Duodenal mucosa (tissue), 2 donors: ENCODE data around the gene NR4A3.

ENCODE experiments used
- H3K27ac ChIP-seq: one replicate; pipeline ENCODE4 v1.7.0; 2013; ENCODE audit warnings: low read depth, low read length
- H3K27me3 ChIP-seq, 2 donors: one replicate each; pipeline ENCODE4 v1.7.0; 2013; ENCODE audit warnings: low read length in 2 of 2, control low read depth in 1 of 2; ENCODE audit not compliant: insufficient read depth in 2 of 2, control insufficient read depth in 1 of 2
- H3K36me3 ChIP-seq, 2 donors: one replicate each; pipeline ENCODE4 v1.7.0; 2013; ENCODE audit warnings: low read length in 2 of 2, control low read depth in 1 of 2; ENCODE audit not compliant: insufficient read depth in 2 of 2, control insufficient read depth in 1 of 2
- H3K4me1 ChIP-seq, 2 donors: one replicate each; pipeline ENCODE4 v1.7.0; 2013; ENCODE audit warnings: low read length in 2 of 2, control low read depth in 1 of 2; ENCODE audit not compliant: insufficient read depth in 2 of 2, control insufficient read depth in 1 of 2
- H3K4me3 ChIP-seq, 2 donors: one replicate each; pipeline ENCODE4 v1.7.0; 2013; ENCODE audit warnings: low read length in 2 of 2, low read depth in 1 of 2
- H3K9ac ChIP-seq, 2 donors: one replicate each; pipeline ENCODE4 v1.7.0; 2013; ENCODE audit warnings: low read length in 2 of 2, low read depth in 1 of 2
- H3K9me3 ChIP-seq, 2 donors: one replicate each; pipeline ENCODE4 v1.7.0; 2013; ENCODE audit warnings: low read length in 2 of 2, control low read depth in 1 of 2; ENCODE audit not compliant: control insufficient read depth in 1 of 2

Gene NR4A3

GRCh38 chr9:99813739-99814138 is 7.9 kb upstream of the NR4A3 start:
- Histone ChIP-seq H3K27me3 (peaks cover 0 to 4% of the 10 kb centered on the region in 2 donors), H3K27ac (no peak overlapping the region), H3K9me3 (no peaks in the 10 kb centered on the region), H3K36me3 (no peaks in the 10 kb centered on the region), H3K9ac (no peak overlapping the region), H3K4me3 (no peak overlapping the region), H3K4me1 (peaks cover 0 to 4% of the 10 kb centered on the region in 2 donors)

GRCh38 chr9:99814359-99814758 is 7.3 kb upstream of the NR4A3 start:
- H3K27ac ChIP-seq = no peak overlapping the region
- no peaks in the 10 kb centered on the region for H3K36me3 ChIP-seq
- no peak overlapping the region for H3K4me3 ChIP-seq
- H3K9ac ChIP-seq = no peak overlapping the region
- H3K4me1 ChIP-seq = peaks cover 0 to 4% of the 10 kb centered on the region in 2 donors
- H3K9me3 ChIP-seq = no peaks in the 10 kb centered on the region
- peaks cover 0 to 4% of the 10 kb centered on the region in 2 donors for H3K27me3 ChIP-seq

GRCh38 chr9:99816392-99816791 is 5.3 kb upstream of the NR4A3 start:
- H3K27ac ChIP-seq = no peak overlapping the region
- no peaks in the 10 kb centered on the region for H3K36me3 ChIP-seq
- H3K9ac ChIP-seq = no peak overlapping the region
- peaks cover 0 to 4% of the 10 kb centered on the region in 2 donors for H3K27me3 ChIP-seq
- H3K4me3 ChIP-seq = no peak overlapping the region
- H3K9me3 ChIP-seq = no peaks in the 10 kb centered on the region
- peaks cover 4 to 12% of the 10 kb centered on the region in 2 donors for H3K4me1 ChIP-seq

- Histone ChIP-seq H3K27me3 (peaks cover 10 to 17% of the 10 kb centered on the region in 2 donors), H3K27ac (no peak overlapping the region), H3K4me3 (no peak overlapping the region), H3K36me3 (no peaks in the 10 kb centered on the region), H3K9ac (peak overlapping the region in 1 of 2 donors; percentile 60), H3K9me3 (no peaks in the 10 kb centered on the region), H3K4me1 (peaks cover 17 to 28% of the 10 kb centered on the region in 2 donors)
Observed at GRCh38 chr9:99818500-99818899, 3.2 kb upstream of the NR4A3 start.

GRCh38 chr9:99819123-99819855 is 2.4 kb upstream of the NR4A3 start:
- peaks cover 14 to 25% of the 10 kb centered on the region in 2 donors for H3K27me3 ChIP-seq
- H3K9me3 ChIP-seq = no peaks in the 10 kb centered on the region
- H3K9ac ChIP-seq = peak overlapping the region; percentile 59 to 60
- peaks cover 21 to 35% of the 10 kb centered on the region in 2 donors for H3K4me1 ChIP-seq
- peak overlapping the region; percentile 74 to 83 for H3K4me3 ChIP-seq
- H3K27ac ChIP-seq = peak overlapping the region; percentile 83
- H3K36me3 ChIP-seq = no peaks in the 10 kb centered on the region

GRCh38 chr9:99819856-99820684 is 1.6 kb upstream of the NR4A3 start:
- no peaks in the 10 kb centered on the region for H3K36me3 ChIP-seq
- peak overlapping the region; percentile 73 to 99 for H3K9ac ChIP-seq
- peak overlapping the region; percentile 83 to 89 for H3K4me3 ChIP-seq
- H3K4me1 ChIP-seq = peaks cover 28 to 43% of the 10 kb centered on the region in 2 donors
- H3K27ac ChIP-seq = peak overlapping the region; percentile 83
- no peaks in the 10 kb centered on the region for H3K9me3 ChIP-seq
- peaks cover 22 to 33% of the 10 kb centered on the region in 2 donors for H3K27me3 ChIP-seq

GRCh38 chr9:99820685-99821395 is 845 bp upstream of the NR4A3 start:
- peaks cover 30 to 41% of the 10 kb centered on the region in 2 donors for H3K27me3 ChIP-seq
- peak overlapping the region; percentile 80 to 89 for H3K4me3 ChIP-seq
- no peaks in the 10 kb centered on the region for H3K9me3 ChIP-seq
- peak overlapping the region; percentile 76 for H3K27ac ChIP-seq
- peaks cover 33 to 47% of the 10 kb centered on the region in 2 donors for H3K4me1 ChIP-seq
- no peaks in the 10 kb centered on the region for H3K36me3 ChIP-seq
- peak overlapping the region; percentile 73 to 99 for H3K9ac ChIP-seq

GRCh38 chr9:99822109-99822805 is 572 bp downstream of the NR4A3 start:
- H3K4me1 ChIP-seq = peaks cover 33 to 47% of the 10 kb centered on the region in 2 donors
- no peaks in the 10 kb centered on the region for H3K36me3 ChIP-seq
- peak overlapping the region; percentile 88 for H3K27ac ChIP-seq
- peak overlapping the region; percentile 73 to 99 for H3K9ac ChIP-seq
- H3K27me3 ChIP-seq = peaks cover 39 to 53% of the 10 kb centered on the region in 2 donors
- no peaks in the 10 kb centered on the region for H3K9me3 ChIP-seq
- H3K4me3 ChIP-seq = peak overlapping the region; percentile 80 to 89

GRCh38 chr9:99822806-99823591 is 1.3 kb downstream of the NR4A3 start:
- peaks cover 33 to 47% of the 10 kb centered on the region in 2 donors for H3K4me1 ChIP-seq
- no peaks in the 10 kb centered on the region for H3K9me3 ChIP-seq
- H3K27me3 ChIP-seq = peaks cover 46 to 60% of the 10 kb centered on the region in 2 donors
- H3K4me3 ChIP-seq = peak overlapping the region; percentile 80 to 89
- no peak overlapping the region for H3K27ac ChIP-seq
- H3K36me3 ChIP-seq = no peaks in the 10 kb centered on the region
- peak overlapping the region; percentile 60 to 71 for H3K9ac ChIP-seq
